CD4-positive, alpha-beta T cell treated with Interleukin-17A for 4 hours (primary cell): Measurements from ENCODE around the gene APLN.

ENCODE experiments used
- DNase-seq: peaks from one replicate; pipeline ENCODE4 v3.0.0-alpha.2; 2020; ENCODE audit warnings: mixed read lengths

Gene APLN

GRCh38 chrX:129654652-129655546 lies at the start of gene APLN:
APLN (minus strand) TSS chrX:129654956; CDS start chrX:129654630, 326 bp downstream.
- peak; percentile 20 for DNase-seq

DNA sequence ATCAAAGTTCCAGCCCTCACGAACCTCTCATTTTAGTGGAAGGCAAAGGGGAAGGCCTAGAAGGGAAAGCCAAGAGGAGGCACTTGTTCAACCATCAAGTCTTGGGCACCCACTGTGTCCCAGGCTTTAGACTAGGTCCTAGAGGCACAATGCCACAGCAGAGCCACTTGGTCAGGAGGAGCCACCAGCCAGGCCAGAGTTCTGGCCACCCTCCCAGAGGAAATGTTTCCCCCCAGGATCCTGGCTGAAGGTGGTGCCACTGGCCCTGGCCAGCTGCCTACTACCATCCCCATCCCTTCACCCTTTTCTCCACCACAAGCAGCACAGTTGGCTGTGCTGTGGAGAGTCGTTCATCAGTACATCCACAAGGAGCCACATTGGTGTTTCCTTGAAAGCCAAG lies 49.7 kb upstream of the APLN start:
- no peak for DNase-seq

- no peak for DNase-seq
Observed at GRCh38 chrX:129701624-129702069, 46.9 kb upstream of the APLN start.

DNA sequence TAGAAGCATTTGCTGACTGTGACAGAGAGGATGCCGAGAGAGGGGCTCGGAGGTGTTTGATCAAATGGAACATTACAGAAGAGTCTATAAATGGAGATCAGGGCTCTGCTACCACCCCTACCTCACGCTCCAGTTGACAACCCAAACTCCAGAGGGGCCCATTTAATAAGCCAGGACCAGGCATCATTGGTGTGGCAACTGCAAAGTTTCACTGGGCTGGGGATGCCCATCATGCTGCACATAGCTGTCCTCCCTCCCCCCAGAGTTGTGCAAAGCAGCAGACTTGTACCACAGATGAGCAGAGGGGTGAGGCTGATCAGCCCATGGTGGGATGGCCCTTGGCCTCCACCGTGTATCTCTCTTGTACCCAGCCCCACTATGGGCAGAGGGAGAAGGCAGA lies 45.8 kb upstream of the APLN start:
- DNase-seq, result no peak

- no peak for DNase-seq
Observed at GRCh38 chrX:129698150-129698549, 43.4 kb upstream of the APLN start.

DNA sequence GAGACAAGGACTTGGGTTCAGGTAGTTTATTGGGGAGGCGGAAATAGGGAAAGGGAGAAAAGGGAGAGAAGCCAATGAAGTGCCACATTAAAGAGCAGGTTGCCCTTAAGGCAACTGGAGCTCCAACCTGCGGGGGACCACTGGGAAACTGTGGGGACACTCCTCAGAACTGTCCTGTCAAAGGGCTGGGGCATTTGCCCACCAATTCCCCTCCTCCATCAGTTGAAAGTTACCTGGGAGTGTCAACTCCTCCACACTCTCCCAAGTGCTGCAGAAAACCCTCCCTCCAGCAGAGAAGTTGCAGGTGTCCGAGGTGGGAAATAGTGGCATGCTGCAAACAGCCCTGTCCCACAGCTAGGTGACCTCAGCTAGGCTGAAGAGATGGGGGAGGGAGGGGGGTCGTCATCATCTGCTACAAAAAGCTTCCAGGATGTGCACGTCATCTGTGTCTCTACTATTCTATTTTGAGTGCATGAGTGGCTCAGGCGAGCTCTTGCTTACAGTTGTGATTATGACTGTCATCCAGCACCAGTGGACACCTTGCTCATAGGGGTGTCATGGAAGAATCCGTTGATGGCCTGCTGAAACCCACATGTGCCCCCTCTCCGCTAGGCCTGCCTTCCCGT lies 42.6 kb upstream of the APLN start:
- no peak for DNase-seq

DNA sequence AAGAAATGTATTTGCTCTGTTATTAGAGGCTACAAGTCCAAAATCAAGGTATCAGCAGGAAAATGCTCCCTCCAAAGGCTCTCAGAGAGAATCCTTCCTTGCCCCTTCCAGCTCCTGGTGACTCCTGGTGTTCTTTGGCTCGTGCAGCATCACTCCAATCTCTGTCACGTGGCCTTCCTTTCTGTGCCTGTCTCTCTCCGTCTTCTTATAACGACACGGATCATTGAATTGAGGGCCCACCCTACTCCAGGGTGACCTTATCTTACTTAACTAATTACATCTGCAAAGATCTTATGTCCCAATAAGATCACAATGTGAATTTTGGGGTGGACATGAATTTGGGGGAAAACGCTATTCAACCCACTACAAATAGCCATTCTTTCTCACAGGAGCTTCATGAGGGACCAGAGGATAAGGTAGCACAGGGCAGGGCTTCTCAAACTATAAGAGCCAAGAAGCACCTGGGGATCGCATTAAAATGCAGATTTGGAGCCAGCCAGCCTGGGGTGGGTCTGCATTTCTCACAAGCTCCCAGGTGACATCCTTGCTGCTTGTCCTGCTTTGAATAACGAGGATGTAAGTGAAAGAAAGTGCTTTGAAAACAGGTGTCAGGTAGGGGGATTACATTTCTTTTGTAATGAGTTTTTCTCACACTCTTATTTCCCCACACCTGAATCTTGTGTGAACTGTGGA lies 41.9 kb upstream of the APLN start:
- no peak for DNase-seq

GRCh38 chrX:129695937-129696336 lies 41.2 kb upstream of the APLN start:
- DNase-seq, result no peak

DNA sequence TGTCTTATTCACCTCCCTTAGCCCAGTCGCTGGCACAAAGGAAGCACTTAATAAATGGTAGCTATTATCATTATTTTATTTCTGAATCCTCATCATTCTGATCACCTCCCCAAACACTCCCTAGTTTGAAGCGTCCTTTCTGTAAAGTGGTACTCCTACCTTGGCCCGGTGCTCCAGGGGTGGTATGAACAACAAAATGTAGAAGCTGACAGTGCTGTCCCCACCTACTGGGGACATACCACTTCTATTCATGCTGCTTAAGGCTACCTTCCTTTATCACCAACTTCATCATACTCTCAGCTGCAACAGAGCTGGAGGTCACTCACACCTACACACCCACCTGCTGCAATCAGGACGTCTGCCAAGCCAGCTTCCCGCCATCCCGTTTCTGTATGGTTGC lies 40.8 kb upstream of the APLN start:
- no peak for DNase-seq

- DNase-seq, result no peak
Observed at GRCh38 chrX:129694805-129695204, 40.0 kb upstream of the APLN start.

- DNase-seq, result no peak
Observed at GRCh38 chrX:129693354-129693753, 38.6 kb upstream of the APLN start.

DNA sequence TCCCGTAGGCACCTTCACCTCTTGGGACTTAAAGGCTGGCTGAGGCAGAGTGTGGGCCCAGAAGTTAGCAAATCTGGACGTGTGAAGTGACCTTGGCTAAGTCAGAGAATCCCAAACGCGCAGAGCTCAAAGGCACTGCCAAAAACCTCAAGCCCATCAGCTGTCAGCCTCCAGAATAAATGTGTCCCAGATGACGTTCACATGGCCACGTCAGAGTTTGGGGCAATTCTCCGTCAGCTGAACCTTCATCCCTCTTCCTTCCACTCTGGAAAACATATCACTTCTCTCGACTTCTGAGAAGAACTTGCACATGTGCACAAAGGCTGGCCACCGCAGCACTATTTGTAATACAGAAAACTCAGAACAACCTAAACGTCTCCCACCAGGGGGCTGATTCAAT lies 35.7 kb upstream of the APLN start:
- no peak for DNase-seq

DNA sequence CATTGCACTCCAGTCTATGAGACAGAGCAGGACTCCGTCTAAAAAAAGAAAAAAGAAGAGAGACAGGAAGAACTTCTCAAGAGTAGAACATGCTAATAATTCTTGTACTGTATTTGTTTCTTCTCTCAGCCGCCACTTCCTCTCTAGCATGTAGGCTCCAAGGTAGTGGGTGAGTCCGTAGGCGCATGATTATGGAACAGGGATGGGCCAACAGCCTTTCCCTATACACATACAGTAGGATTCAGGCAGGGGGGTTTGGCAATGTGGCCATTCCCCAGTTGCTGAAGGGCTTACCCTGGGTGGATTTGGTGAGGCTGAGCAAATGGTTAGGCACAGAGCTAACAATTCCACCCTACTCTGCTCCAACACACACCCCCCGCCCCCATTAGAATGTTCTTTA lies 35.0 kb upstream of the APLN start:
- DNase-seq, result no peak

- no peak for DNase-seq
Observed at GRCh38 chrX:129688097-129688496, 33.3 kb upstream of the APLN start.

- DNase-seq, result no peak
Observed at GRCh38 chrX:129686422-129686948, 31.7 kb upstream of the APLN start.

- DNase-seq, result no peak
Observed at GRCh38 chrX:129682979-129683378, 28.2 kb upstream of the APLN start.

DNA sequence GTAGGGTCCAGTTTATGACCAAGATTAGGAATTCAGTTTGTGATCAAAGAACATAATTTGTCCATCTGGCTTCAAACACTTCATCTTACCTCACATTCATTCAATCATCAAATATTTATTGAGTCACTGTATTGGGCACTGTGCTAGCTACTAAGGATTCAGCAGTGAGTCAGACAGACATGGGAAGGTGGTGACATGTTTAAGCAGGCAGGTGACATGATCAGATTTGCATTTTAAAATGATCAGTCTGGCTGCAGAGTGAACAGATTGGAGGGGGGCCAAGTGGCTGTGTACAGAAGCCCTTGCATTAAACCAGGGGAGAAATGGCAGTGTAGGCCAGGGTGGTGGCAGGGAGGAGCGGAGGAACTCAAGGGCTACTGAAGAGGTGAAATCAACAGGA lies 25.1 kb upstream of the APLN start:
- DNase-seq, result no peak

- DNase-seq, result peak; percentile 64
Observed at GRCh38 chrX:129678614-129679195, 23.9 kb upstream of the APLN start.

- no peak for DNase-seq
Observed at GRCh38 chrX:129667412-129667811, 12.7 kb upstream of the APLN start.

GRCh38 chrX:129665916-129666644 lies 11.3 kb upstream of the APLN start:
- DNase-seq, result no peak

DNA sequence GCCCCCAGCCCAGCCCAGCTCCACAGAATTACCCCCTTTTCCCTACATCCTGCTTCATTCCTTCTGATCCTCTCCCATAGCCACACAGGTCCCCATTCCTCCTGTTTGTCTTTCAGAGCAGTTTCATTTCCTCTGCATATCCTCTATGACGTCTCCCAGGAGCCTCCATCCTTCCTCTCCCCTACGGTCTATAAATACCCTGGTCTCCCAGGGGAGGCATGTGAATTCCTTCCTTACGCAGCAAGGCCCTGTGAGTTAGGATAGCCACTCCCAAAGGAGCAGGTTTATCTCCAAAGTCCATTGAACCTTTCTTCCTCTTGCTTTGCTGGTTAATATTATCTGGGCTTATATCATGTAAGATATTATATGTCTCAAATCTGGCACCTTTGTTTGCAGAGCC lies 8.4 kb upstream of the APLN start:
- no peak for DNase-seq

- DNase-seq, result no peak
Observed at GRCh38 chrX:129661369-129661768, 6.6 kb upstream of the APLN start.
